K562 (cell line): Measurements from ENCODE around the gene ADAMTS2.

Experiments used
- E2F8 ChIP-seq: fragments of 450-650 bp; IDR thresholded peaks from 2 replicates; pipeline ENCODE4 v1.7.1; 2018; ENCODE audit warnings: mild to moderate bottlenecking, low read depth; ENCODE audit not compliant: partially characterized antibody
- GTF2E2 ChIP-seq: fragments of 200-800 bp; sonication (Bioruptor generic); IDR thresholded peaks from 2 replicates; pipeline ENCODE4 v1.6.1; 2016; ENCODE audit warnings: missing genetic modification characterization, missing compliant biosample characterization
- IFI16 ChIP-seq: fragments of 250-450 bp; sonication (Bioruptor Pico); IDR thresholded peaks from 2 replicates; pipeline ENCODE4 v2.1.2; 2022; ENCODE audit warnings: mild to moderate bottlenecking, inconsistent platforms
- KLF16 ChIP-seq: IDR thresholded peaks from 2 replicates; pipeline ENCODE4 v1.6.1; 2016; ENCODE audit warnings: antibody characterized with exemption
- MAX ChIP-seq: sonication (generic); formaldehyde crosslinking; IDR thresholded peaks from 2 replicates; pipeline ENCODE4 v1.9.0; 2022; ENCODE audit warnings: mild to moderate bottlenecking, missing genetic modification reagents
- POLR2AphosphoS5 ChIP-seq: IDR thresholded peaks from 2 replicates; pipeline ENCODE4 v1.6.1; 2011; ENCODE audit warnings: mild to moderate bottlenecking, low read depth, low read length, moderate library complexity; ENCODE audit not compliant: control insufficient read depth, insufficient read depth
- TF ChIP-seq, protein P1 (sequence below): sonication (generic); formaldehyde crosslinking; IDR thresholded peaks from 2 replicates; pipeline ENCODE4 v1.8.1; 2022; ENCODE audit warnings: missing genetic modification reagents
- TF ChIP-seq, protein P2 (sequence below), 3 experiments: IDR thresholded peaks in 2 of 3; conservative IDR thresholded peaks in 1 of 3; 2 replicates each; pipeline ENCODE4 v1.5.1; 2011 to 2012; ENCODE audit warnings: low read length in 3 of 3, mild to moderate bottlenecking in 3 of 3, control low read depth in 2 of 3, improper control_type of control experiment in 1 of 3, inconsistent platforms in 1 of 3, low read depth in 1 of 3, mixed read lengths in 1 of 3, moderate library complexity in 1 of 3; ENCODE audit not compliant: insufficient read depth in 2 of 3

- TF ChIP-seq, protein P1, sequence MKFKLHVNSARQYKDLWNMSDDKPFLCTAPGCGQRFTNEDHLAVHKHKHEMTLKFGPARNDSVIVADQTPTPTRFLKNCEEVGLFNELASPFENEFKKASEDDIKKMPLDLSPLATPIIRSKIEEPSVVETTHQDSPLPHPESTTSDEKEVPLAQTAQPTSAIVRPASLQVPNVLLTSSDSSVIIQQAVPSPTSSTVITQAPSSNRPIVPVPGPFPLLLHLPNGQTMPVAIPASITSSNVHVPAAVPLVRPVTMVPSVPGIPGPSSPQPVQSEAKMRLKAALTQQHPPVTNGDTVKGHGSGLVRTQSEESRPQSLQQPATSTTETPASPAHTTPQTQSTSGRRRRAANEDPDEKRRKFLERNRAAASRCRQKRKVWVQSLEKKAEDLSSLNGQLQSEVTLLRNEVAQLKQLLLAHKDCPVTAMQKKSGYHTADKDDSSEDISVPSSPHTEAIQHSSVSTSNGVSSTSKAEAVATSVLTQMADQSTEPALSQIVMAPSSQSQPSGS = no peak
- TF ChIP-seq E2F8 (no peak), IFI16 (CRISPR knock-in tag) (no peak), GTF2E2 (tag) (no peak), MAX (no peak), POLR2AphosphoS5 (no peak), KLF16 (no peak)
- TF ChIP-seq, protein P2, sequence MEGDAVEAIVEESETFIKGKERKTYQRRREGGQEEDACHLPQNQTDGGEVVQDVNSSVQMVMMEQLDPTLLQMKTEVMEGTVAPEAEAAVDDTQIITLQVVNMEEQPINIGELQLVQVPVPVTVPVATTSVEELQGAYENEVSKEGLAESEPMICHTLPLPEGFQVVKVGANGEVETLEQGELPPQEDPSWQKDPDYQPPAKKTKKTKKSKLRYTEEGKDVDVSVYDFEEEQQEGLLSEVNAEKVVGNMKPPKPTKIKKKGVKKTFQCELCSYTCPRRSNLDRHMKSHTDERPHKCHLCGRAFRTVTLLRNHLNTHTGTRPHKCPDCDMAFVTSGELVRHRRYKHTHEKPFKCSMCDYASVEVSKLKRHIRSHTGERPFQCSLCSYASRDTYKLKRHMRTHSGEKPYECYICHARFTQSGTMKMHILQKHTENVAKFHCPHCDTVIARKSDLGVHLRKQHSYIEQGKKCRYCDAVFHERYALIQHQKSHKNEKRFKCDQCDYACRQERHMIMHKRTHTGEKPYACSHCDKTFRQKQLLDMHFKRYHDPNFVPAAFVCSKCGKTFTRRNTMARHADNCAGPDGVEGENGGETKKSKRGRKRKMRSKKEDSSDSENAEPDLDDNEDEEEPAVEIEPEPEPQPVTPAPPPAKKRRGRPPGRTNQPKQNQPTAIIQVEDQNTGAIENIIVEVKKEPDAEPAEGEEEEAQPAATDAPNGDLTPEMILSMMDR (IDR thresholded peaks at IDR 0.05 in 2 of 3, conservative IDR thresholded peaks at IDR 0.05 in 1 of 3; ENCODE audit: insufficient read depth in 2 of 3, low read depth in 1 of 3, low read length in 3 of 3) = no peak
Measured at GRCh38 chr5:179253730-179254129, 91.5 kb downstream of the ADAMTS2 start.
